Right lobe of liver (tissue), 4 donors: ENCODE results near the gene C2orf92.

ENCODE experiments used
- POLR2A ChIP-seq: fragments of 450-650 bp; IDR thresholded peaks from one replicate; pipeline ENCODE4 v1.6.1; 2017; ENCODE audit warnings: antibody characterized with exemption, mild to moderate bottlenecking
- TF ChIP-seq, protein P1 (sequence below), 4 donors: fragments of 200-600 bp in 3 of 4; fragments of 450-650 bp in 1 of 4; IDR thresholded peaks; one replicate each; pipeline versions ENCODE4 v1.5.1 to v1.8.0; 2016 to 2022; ENCODE audit warnings: antibody characterized with exemption in 4 of 4, mild to moderate bottlenecking in 2 of 4
- donor health status: DM: no; HTN: no; CAD: no.
- donor health status: DM: no; HTN: no; CAD: no.
- donor health status: DM: no; HTN: yes; CAD: no.

DNA sequence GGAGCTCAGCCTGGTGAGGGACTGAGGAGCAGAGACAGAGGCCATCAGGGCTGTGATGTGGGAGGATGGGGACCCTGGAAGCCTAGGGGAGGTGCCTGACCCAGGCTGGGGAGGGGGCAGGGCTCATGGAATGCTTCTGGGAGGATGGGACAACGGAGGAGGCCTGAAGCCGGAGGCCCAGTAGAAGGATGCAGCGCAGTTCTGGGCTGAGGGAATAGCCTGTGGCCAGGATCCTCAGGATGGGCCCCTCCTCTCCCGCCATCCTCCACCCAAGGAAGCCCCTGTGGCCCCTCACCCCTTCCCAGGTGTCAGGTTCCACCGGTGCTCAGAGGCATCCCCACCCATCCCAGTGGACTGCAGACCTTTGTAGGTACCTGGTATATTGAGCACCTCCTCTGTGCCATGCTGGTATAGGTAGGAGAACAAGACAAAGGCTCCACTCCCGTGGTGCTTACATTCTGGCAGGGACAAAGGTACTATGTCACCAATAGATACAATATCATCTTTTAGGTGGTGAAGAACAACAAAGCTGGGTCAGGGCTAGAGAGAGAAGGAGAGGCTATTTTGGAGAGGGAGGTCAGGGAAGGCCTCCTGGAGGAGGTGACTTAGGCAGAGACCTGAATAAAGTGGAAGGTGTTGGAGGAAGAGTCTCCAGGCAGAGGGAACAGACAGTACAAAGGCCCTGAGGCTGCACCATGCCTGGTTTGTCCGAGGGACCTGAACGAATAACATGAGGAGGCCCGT, 46.6 kb downstream of the C2orf92 start:
- TF ChIP-seq, protein P1, sequence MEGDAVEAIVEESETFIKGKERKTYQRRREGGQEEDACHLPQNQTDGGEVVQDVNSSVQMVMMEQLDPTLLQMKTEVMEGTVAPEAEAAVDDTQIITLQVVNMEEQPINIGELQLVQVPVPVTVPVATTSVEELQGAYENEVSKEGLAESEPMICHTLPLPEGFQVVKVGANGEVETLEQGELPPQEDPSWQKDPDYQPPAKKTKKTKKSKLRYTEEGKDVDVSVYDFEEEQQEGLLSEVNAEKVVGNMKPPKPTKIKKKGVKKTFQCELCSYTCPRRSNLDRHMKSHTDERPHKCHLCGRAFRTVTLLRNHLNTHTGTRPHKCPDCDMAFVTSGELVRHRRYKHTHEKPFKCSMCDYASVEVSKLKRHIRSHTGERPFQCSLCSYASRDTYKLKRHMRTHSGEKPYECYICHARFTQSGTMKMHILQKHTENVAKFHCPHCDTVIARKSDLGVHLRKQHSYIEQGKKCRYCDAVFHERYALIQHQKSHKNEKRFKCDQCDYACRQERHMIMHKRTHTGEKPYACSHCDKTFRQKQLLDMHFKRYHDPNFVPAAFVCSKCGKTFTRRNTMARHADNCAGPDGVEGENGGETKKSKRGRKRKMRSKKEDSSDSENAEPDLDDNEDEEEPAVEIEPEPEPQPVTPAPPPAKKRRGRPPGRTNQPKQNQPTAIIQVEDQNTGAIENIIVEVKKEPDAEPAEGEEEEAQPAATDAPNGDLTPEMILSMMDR (IDR thresholded peaks at IDR 0.05): no peak
- TF ChIP-seq POLR2A: no peak
